Neural cell (in vitro differentiated cells): Measurements from ENCODE around the gene PCNX1. TPM values are rescaled to one million over a fixed set of nuclear protein-coding genes. Genes with fewer than 3 reads are reported as not detected.

Experiments
- H2AFZ ChIP-seq: fragments of 200-600, 300-800 bp; sonication (generic), shearing (Covaris generic); 2 replicates; pipeline ENCODE4 v1.6.0; 2014; ENCODE audit warnings: low read depth, mild to moderate bottlenecking, antibody characterized with exemption, low read length, moderate library complexity
- H3F3A ChIP-seq: fragments of 200-600 bp; shearing (Covaris generic); 2 replicates; pipeline ENCODE4 v1.6.1; 2016; ENCODE audit warnings: mild to moderate bottlenecking, moderate library complexity, mixed read lengths, antibody characterized with exemption, low read length; ENCODE audit not compliant: insufficient read depth, poor library complexity, severe bottlenecking
- H3K27ac ChIP-seq: fragments of 200-600, 300-800 bp; sonication (generic), shearing (Covaris generic); 2 replicates; pipeline ENCODE4 v1.5.1; 2014; ENCODE audit warnings: mild to moderate bottlenecking, low read length, moderate library complexity
- H3K27me3 ChIP-seq: fragments of 300-800, 200-600 bp; sonication (generic), shearing (Covaris generic); 2 replicates; pipeline ENCODE4 v1.6.0; 2014; ENCODE audit warnings: mild to moderate bottlenecking, low read depth, low read length, moderate library complexity; ENCODE audit not compliant: insufficient read depth
- H3K36me3 ChIP-seq: fragments of 300-800, 200-600 bp; sonication (generic), shearing (Covaris generic); 2 replicates; pipeline ENCODE4 v1.5.1; 2014; ENCODE audit warnings: mild to moderate bottlenecking, antibody characterized with exemption, low read length, moderate library complexity; ENCODE audit not compliant: insufficient read depth
- H3K4me2 ChIP-seq: fragments of 300-800, 200-600 bp; sonication (generic), shearing (Covaris generic); 2 replicates; pipeline ENCODE4 v1.6.0; 2014; ENCODE audit warnings: mild to moderate bottlenecking, low read length
- H3K4me3 ChIP-seq: fragments of 300-800, 200-600 bp; sonication (generic), shearing (Covaris generic); 2 replicates; pipeline ENCODE4 v1.5.1; 2014; ENCODE audit warnings: mild to moderate bottlenecking, low read length, moderate library complexity
- H3K79me2 ChIP-seq: fragments of 200-600 bp; shearing (Covaris generic); replicated peaks from 2 replicates; pipeline ENCODE4 v1.6.0; 2014; ENCODE audit warnings: mild to moderate bottlenecking, low read length, moderate library complexity; ENCODE audit not compliant: insufficient read depth
- H3K9ac ChIP-seq: fragments of 300-800, 200-600 bp; sonication (generic), shearing (Covaris generic); 2 replicates; pipeline ENCODE4 v1.6.1; 2016; ENCODE audit warnings: mild to moderate bottlenecking, low read length, mixed read lengths
- H3K9me2 ChIP-seq: fragments of 200-600 bp; shearing (Covaris generic); 2 replicates; pipeline ENCODE4 v1.6.1; 2016; ENCODE audit warnings: mild to moderate bottlenecking, low read length, mixed read lengths; ENCODE audit not compliant: insufficient read depth
- H3K9me3 ChIP-seq: fragments of 200-600, 300-800 bp; sonication (generic), shearing (Covaris generic); 2 replicates; pipeline ENCODE4 v1.6.1; 2016; ENCODE audit warnings: mild to moderate bottlenecking, mixed run types, low read length, moderate library complexity, mixed read lengths
- H4K20me1 ChIP-seq: fragments of 200-600 bp; shearing (Covaris generic); 2 replicates; pipeline ENCODE4 v1.6.1; 2016; ENCODE audit warnings: mild to moderate bottlenecking, mixed run types; ENCODE audit not compliant: insufficient read depth
- CTCF ChIP-seq: fragments of 450-650 bp; IDR thresholded peaks from 2 replicates; pipeline ENCODE4 v1.5.1; 2014; ENCODE audit warnings: antibody characterized with exemption, mild to moderate bottlenecking, moderate library complexity; ENCODE audit not compliant: poor library complexity, severe bottlenecking
- EP300 ChIP-seq: fragments of 450-650 bp; conservative IDR thresholded peaks from 2 replicates; pipeline ENCODE4 v1.6.1; 2014; ENCODE audit warnings: antibody characterized with exemption, mild to moderate bottlenecking, moderate library complexity; ENCODE audit not compliant: poor library complexity, severe bottlenecking
- EZH2 ChIP-seq: fragments of 200-600, 300-800 bp; shearing (Covaris generic), sonication (generic); IDR thresholded peaks from 2 replicates; pipeline ENCODE4 v1.6.1; 2014; ENCODE audit warnings: antibody characterized with exemption, low read length, borderline replicate concordance, mild to moderate bottlenecking; ENCODE audit not compliant: insufficient read depth, poor library complexity, severe bottlenecking
- MXI1 ChIP-seq: fragments of 450-650 bp; conservative IDR thresholded peaks from 2 replicates; pipeline ENCODE4 v1.6.1; 2014; ENCODE audit warnings: antibody characterized with exemption, mild to moderate bottlenecking; ENCODE audit not compliant: poor library complexity, severe bottlenecking
- POLR2AphosphoS5 ChIP-seq: IDR thresholded peaks from 2 replicates; pipeline ENCODE4 v1.6.1; 2012
- RAD21 ChIP-seq: fragments of 450-650 bp; conservative IDR thresholded peaks from 2 replicates; pipeline ENCODE4 v1.6.1; 2014; ENCODE audit warnings: antibody characterized with exemption, mild to moderate bottlenecking, moderate library complexity
- REST ChIP-seq: IDR thresholded peaks from 2 replicates; pipeline ENCODE4 v1.6.1; 2012; ENCODE audit warnings: borderline replicate concordance
- SMC3 ChIP-seq: fragments of 450-650 bp; conservative IDR thresholded peaks from 2 replicates; pipeline ENCODE4 v1.6.1; 2014; ENCODE audit warnings: antibody characterized with exemption, mild to moderate bottlenecking, moderate library complexity; ENCODE audit not compliant: poor library complexity
- TAF1 ChIP-seq: IDR thresholded peaks from 2 replicates; pipeline ENCODE4 v1.6.1; 2012; ENCODE audit warnings: low read depth
- polyA plus RNA-seq: library from polyadenylated mRNA; depleted of rRNA; stranded (reverse); fragments of >200 nt; gene quantifications from 2 replicates; pipeline ENCODE4 v1.2.3, GENCODE V29; 2014

Gene PCNX1
- polyA plus RNA-seq, 1 donor from 2014 or later = 23.7 TPM

- H3K4me2 ChIP-seq = no peak overlapping the region
Measured at GRCh38 chr14:70926235-70926830, 19.1 kb downstream of the PCNX1 start.

GRCh38 chr14:70931008-70931407, 23.7 kb downstream of the PCNX1 start:
- H3K79me2 ChIP-seq = peaks cover 70% of the 10 kb centered on the region
- H3K9me3 ChIP-seq = no peaks in the 10 kb centered on the region
- H4K20me1 ChIP-seq = no peaks in the 10 kb centered on the region
- no peaks in the 10 kb centered on the region for H3K9me2 ChIP-seq
- no peak overlapping the region for H2AFZ ChIP-seq
- H3K27ac ChIP-seq = no peak overlapping the region
- no peak overlapping the region for H3K4me3 ChIP-seq
- H3F3A ChIP-seq = no peaks in the 10 kb centered on the region
- H3K9ac ChIP-seq = no peak overlapping the region
- no peak overlapping the region for H3K4me2 ChIP-seq
- no peaks in the 10 kb centered on the region for H3K36me3 ChIP-seq
- H3K27me3 ChIP-seq = no peaks in the 10 kb centered on the region
- TF ChIP-seq POLR2AphosphoS5 = no peak
- TF ChIP-seq SMC3 = no peak
- TF ChIP-seq MXI1 = no peak
- no peak for TF ChIP-seq EZH2
- TF ChIP-seq RAD21 = no peak
- no peak for TF ChIP-seq EP300
- TF ChIP-seq REST = no peak

More at GRCh38 chr14:70926235-70926830, 19.1 kb downstream of the PCNX1 start:
- no peaks in the 10 kb centered on the region for H3F3A ChIP-seq
- H3K79me2 ChIP-seq = peaks cover 76% of the 10 kb centered on the region
- no peak overlapping the region for H3K27ac ChIP-seq
- H2AFZ ChIP-seq = no peak overlapping the region
- H4K20me1 ChIP-seq = no peaks in the 10 kb centered on the region
- no peak for TF ChIP-seq TAF1
- TF ChIP-seq RAD21 = no peak
- TF ChIP-seq EP300 = no peak
- TF ChIP-seq EZH2 = no peak
- no peak for TF ChIP-seq POLR2AphosphoS5
- TF ChIP-seq CTCF = no peak
- no peak for TF ChIP-seq REST
- TF ChIP-seq MXI1 = no peak
- no peak for TF ChIP-seq SMC3
- no peaks in the 10 kb centered on the region for H3K27me3 ChIP-seq
- H3K36me3 ChIP-seq = no peaks in the 10 kb centered on the region
- no peak overlapping the region for H3K4me3 ChIP-seq
- H3K9ac ChIP-seq = no peak overlapping the region
- no peaks in the 10 kb centered on the region for H3K9me2 ChIP-seq
- no peaks in the 10 kb centered on the region for H3K9me3 ChIP-seq
